Naive B cell (primary cell): ENCODE data around the gene ING1. TPM values are rescaled to one million over a fixed set of nuclear protein-coding genes. Genes with fewer than 3 reads are reported as not detected.

Experiments used
- ATAC-seq, 2 donors: fragments of 150-1000 bp; cut with Tn5 transposase; 2 replicates each; pipeline ENCODE4 v1.10.0; 2021; ENCODE audit warnings: low read depth in 2 of 2, mild to moderate bottlenecking in 2 of 2, moderate library complexity in 2 of 2
- DNase-seq: peaks from one replicate; pipeline ENCODE4 v3.0.0; 2022
- H3K27ac Mint-ChIP-seq, 6 donors: one replicate each; pipeline ENCODE4 v1.8.0; 2020 to 2022; ENCODE audit warnings: mild to moderate bottlenecking in 6 of 6, mixed read lengths in 6 of 6, moderate library complexity in 5 of 6, inconsistent platforms in 2 of 6
- H3K27me3 Mint-ChIP-seq, 3 donors: one replicate each; pipeline ENCODE4 v1.8.0; 2021 to 2022; ENCODE audit warnings: mixed read lengths in 3 of 3, mild to moderate bottlenecking in 1 of 3
- H3K36me3 Mint-ChIP-seq, 2 donors: one replicate each; pipeline ENCODE4 v1.8.0; 2020 to 2022; ENCODE audit warnings: mixed read lengths in 2 of 2, inconsistent platforms in 1 of 2, mild to moderate bottlenecking in 1 of 2
- H3K4me1 Mint-ChIP-seq, 3 donors: one replicate each; pipeline ENCODE4 v1.8.0; 2020 to 2022; ENCODE audit warnings: mixed read lengths in 3 of 3, inconsistent platforms in 1 of 3, mild to moderate bottlenecking in 1 of 3, moderate library complexity in 1 of 3
- H3K4me3 Mint-ChIP-seq, 8 donors: one replicate each; pipeline ENCODE4 v1.8.0; 2020 to 2022; ENCODE audit warnings: mild to moderate bottlenecking in 8 of 8, mixed read lengths in 8 of 8, moderate library complexity in 8 of 8, inconsistent platforms in 2 of 8
- H3K9me3 Mint-ChIP-seq, 7 donors: one replicate each; pipeline ENCODE4 v1.8.0; 2020 to 2022; ENCODE audit warnings: mixed read lengths in 7 of 7, mild to moderate bottlenecking in 5 of 7, inconsistent platforms in 2 of 7, moderate library complexity in 1 of 7
- polyA plus RNA-seq, 6 donors: library from polyadenylated mRNA; unstranded; fragments of 300-500 nt; fragmentation: Illumina TruSeq; gene quantifications; one replicate each; pipeline ENCODE4 v1.2.3, GENCODE V29; 2021; ENCODE audit warnings: low read depth in 6 of 6

ING1 gene
- polyA plus RNA-seq, 6 donors from 2014 or later, result 16.8 to 29.2 (median 20.9) TPM

- Mint-ChIP-seq H3K9me3 (peaks cover 6 to 19% (median 9%) of the 10 kb centered on the region in 7 donors), H3K4me1 (peaks cover 0 to 7% (median 0%) of the 10 kb centered on the region in 3 donors), H3K27ac (peak overlapping the region in 2 of 6 donors; percentile 42 to 91), H3K27me3 (no peaks in the 10 kb centered on the region), H3K36me3 (peaks cover 4 to 8% of the 10 kb centered on the region in 2 donors), H3K4me3 (no peak overlapping the region)
- ATAC-seq, result no peak
- no peak for DNase-seq
Observed at GRCh38 chr13:110737555-110737954, 24.1 kb downstream of the ING1 start.

GRCh38 chr13:110743687-110744086 is 30.2 kb downstream of the ING1 start:
- Mint-ChIP-seq H3K27me3 (no peaks in the 10 kb centered on the region), H3K27ac (no peak overlapping the region), H3K4me1 (no peaks in the 10 kb centered on the region), H3K36me3 (peaks cover 5 to 19% of the 10 kb centered on the region in 2 donors), H3K9me3 (peaks cover 11 to 34% (median 20%) of the 10 kb centered on the region in 7 donors), H3K4me3 (no peak overlapping the region)
- DNase-seq (no peak), ATAC-seq (no peak)

- ATAC-seq (no peak), DNase-seq (no peak)
- H3K27ac Mint-ChIP-seq, result peak overlapping the region in 2 of 6 donors; percentile 2 to 4
- no peaks in the 10 kb centered on the region for H3K27me3 Mint-ChIP-seq
- peaks cover 13 to 27% of the 10 kb centered on the region in 2 donors for H3K36me3 Mint-ChIP-seq
- no peak overlapping the region for H3K4me3 Mint-ChIP-seq
- no peaks in the 10 kb centered on the region for H3K4me1 Mint-ChIP-seq
- H3K9me3 Mint-ChIP-seq, result peaks cover 11 to 33% (median 19%) of the 10 kb centered on the region in 7 donors
Observed at GRCh38 chr13:110746438-110746837, 32.9 kb downstream of the ING1 start.

GRCh38 chr13:110748271-110748670 is 34.8 kb downstream of the ING1 start:
- Mint-ChIP-seq H3K4me1 (no peaks in the 10 kb centered on the region), H3K27me3 (no peaks in the 10 kb centered on the region)
- no peak for ATAC-seq

GRCh38 chr13:110756219-110756631 is 42.7 kb downstream of the ING1 start:
- no peak overlapping the region for H3K27ac Mint-ChIP-seq
- H3K9me3 Mint-ChIP-seq, result peaks cover 0 to 9% (median 0%) of the 10 kb centered on the region in 7 donors
- peaks cover 3 to 8% of the 10 kb centered on the region in 2 donors for H3K36me3 Mint-ChIP-seq
- DNase-seq (no peak), ATAC-seq (no peak)
- H3K4me3 Mint-ChIP-seq, result no peak overlapping the region
- peaks cover 0 to 4% (median 0%) of the 10 kb centered on the region in 3 donors for H3K4me1 Mint-ChIP-seq
- peaks cover 0 to 18% (median 16%) of the 10 kb centered on the region in 3 donors for H3K27me3 Mint-ChIP-seq

More at GRCh38 chr13:110748271-110748670, 34.8 kb downstream of the ING1 start:
- Mint-ChIP-seq H3K9me3 (peaks cover 8 to 25% (median 13%) of the 10 kb centered on the region in 7 donors), H3K36me3 (peaks cover 14 to 28% of the 10 kb centered on the region in 2 donors), H3K4me3 (no peak overlapping the region), H3K27ac (no peak overlapping the region)
- DNase-seq, result no peak

GRCh38 chr13:110757296-110757695 is 43.8 kb downstream of the ING1 start:
- no peak for ATAC-seq
- peaks cover 0 to 6% (median 0%) of the 10 kb centered on the region in 7 donors for H3K9me3 Mint-ChIP-seq
- H3K27ac Mint-ChIP-seq, result no peak overlapping the region
- H3K4me3 Mint-ChIP-seq, result no peak overlapping the region
- H3K27me3 Mint-ChIP-seq, result peaks cover 0 to 18% (median 16%) of the 10 kb centered on the region in 3 donors
- H3K36me3 Mint-ChIP-seq, result peaks cover 0 to under 1% of the 10 kb centered on the region in 2 donors
- no peak for DNase-seq
- H3K4me1 Mint-ChIP-seq, result peaks cover 0 to 4% (median 0%) of the 10 kb centered on the region in 3 donors

GRCh38 chr13:110758195-110758805 is 44.8 kb downstream of the ING1 start:
- H3K27me3 Mint-ChIP-seq, result peaks cover 0 to 18% (median 16%) of the 10 kb centered on the region in 3 donors
- peaks cover 0 to 4% (median 0%) of the 10 kb centered on the region in 3 donors for H3K4me1 Mint-ChIP-seq
- H3K9me3 Mint-ChIP-seq, result peaks cover 0 to 5% (median 2%) of the 10 kb centered on the region in 7 donors
- no peak for ATAC-seq
- H3K27ac Mint-ChIP-seq, result peak overlapping the region in 1 of 6 donors; percentile 67
- H3K4me3 Mint-ChIP-seq, result no peak overlapping the region
- H3K36me3 Mint-ChIP-seq, result peaks cover 0 to 5% of the 10 kb centered on the region in 2 donors
- no peak for DNase-seq

- DNase-seq, result no peak
- Mint-ChIP-seq H3K4me1 (peaks cover 0 to 4% (median 0%) of the 10 kb centered on the region in 3 donors), H3K4me3 (no peak overlapping the region), H3K36me3 (peaks cover 4 to 14% of the 10 kb centered on the region in 2 donors), H3K27ac (peak overlapping the region in 1 of 6 donors; percentile 47), H3K9me3 (peaks cover 0 to 11% (median 3%) of the 10 kb centered on the region in 7 donors), H3K27me3 (peaks cover 5 to 31% (median 29%) of the 10 kb centered on the region in 3 donors)
- no peak for ATAC-seq
Observed at GRCh38 chr13:110759710-110760109, 46.2 kb downstream of the ING1 start.

- Mint-ChIP-seq H3K27me3 (peaks cover 5 to 39% (median 33%) of the 10 kb centered on the region in 3 donors), H3K9me3 (peaks cover 0 to 11% (median 4%) of the 10 kb centered on the region in 7 donors), H3K36me3 (peaks cover 5 to 15% of the 10 kb centered on the region in 2 donors), H3K4me1 (peaks cover 0 to 4% (median 0%) of the 10 kb centered on the region in 3 donors), H3K27ac (no peak overlapping the region), H3K4me3 (no peak overlapping the region)
- ATAC-seq, result no peak
- no peak for DNase-seq
Observed at GRCh38 chr13:110760611-110761010, 47.1 kb downstream of the ING1 start.

GRCh38 chr13:110766671-110767430 is 53.4 kb downstream of the ING1 start:
- Mint-ChIP-seq H3K27me3 (peaks cover 5 to 42% (median 31%) of the 10 kb centered on the region in 3 donors), H3K4me3 (no peak overlapping the region), H3K9me3 (peaks cover 0 to 11% (median 3%) of the 10 kb centered on the region in 7 donors), H3K4me1 (peaks cover 0 to 6% (median 0%) of the 10 kb centered on the region in 3 donors), H3K27ac (no peak overlapping the region), H3K36me3 (peaks cover 5 to 23% of the 10 kb centered on the region in 2 donors)
- ATAC-seq, result no peak
- no peak for DNase-seq

- no peak for DNase-seq
- H3K4me3 Mint-ChIP-seq, result no peak overlapping the region
- ATAC-seq, result no peak
- H3K27ac Mint-ChIP-seq, result no peak overlapping the region
- peaks cover 0 to 11% (median 3%) of the 10 kb centered on the region in 7 donors for H3K9me3 Mint-ChIP-seq
- peaks cover 0 to 6% (median 0%) of the 10 kb centered on the region in 3 donors for H3K4me1 Mint-ChIP-seq
- peaks cover 5 to 42% (median 31%) of the 10 kb centered on the region in 3 donors for H3K27me3 Mint-ChIP-seq
- peaks cover 5 to 23% of the 10 kb centered on the region in 2 donors for H3K36me3 Mint-ChIP-seq
Observed at GRCh38 chr13:110767476-110767875, 54.0 kb downstream of the ING1 start.

GRCh38 chr13:110769097-110769496 is 55.6 kb downstream of the ING1 start:
- Mint-ChIP-seq H3K9me3 (peaks cover 0 to 4% (median 2%) of the 10 kb centered on the region in 7 donors), H3K4me1 (peaks cover 0 to 6% (median 0%) of the 10 kb centered on the region in 3 donors)
- no peak for ATAC-seq

GRCh38 chr13:110770678-110771077 is 57.2 kb downstream of the ING1 start:
- peaks cover 0 to 8% of the 10 kb centered on the region in 2 donors for H3K36me3 Mint-ChIP-seq
- peak overlapping the region in 1 of 6 donors; percentile 23 for H3K27ac Mint-ChIP-seq
- no peak for ATAC-seq

More at GRCh38 chr13:110769097-110769496, 55.6 kb downstream of the ING1 start:
- peaks cover 5 to 34% (median 30%) of the 10 kb centered on the region in 3 donors for H3K27me3 Mint-ChIP-seq
- DNase-seq, result no peak
- no peak overlapping the region for H3K4me3 Mint-ChIP-seq
- H3K36me3 Mint-ChIP-seq, result peaks cover 5 to 10% of the 10 kb centered on the region in 2 donors
- no peak overlapping the region for H3K27ac Mint-ChIP-seq

More at GRCh38 chr13:110770678-110771077, 57.2 kb downstream of the ING1 start:
- Mint-ChIP-seq H3K9me3 (no peaks in the 10 kb centered on the region), H3K27me3 (peaks cover 0 to 19% (median 19%) of the 10 kb centered on the region in 3 donors), H3K4me1 (peaks cover 0 to 6% (median 0%) of the 10 kb centered on the region in 3 donors), H3K4me3 (no peak overlapping the region)
- DNase-seq, result no peak
